SIG-M5 (cell line): ENCODE results near the gene HTT-AS.
A peak's percentile ranks its signal among the peaks of the same experiment; 100 is the strongest.

ENCODE experiments used
- DNase-seq: peaks from one replicate; lab custom pipeline; 2025; lab: John Stamatoyannopoulos, UW

The HTT-AS gene

GRCh38 chr4:3087115-3087797 is 12.9 kb upstream of the HTT-AS start:
- DNase-seq, result no peak

DNA sequence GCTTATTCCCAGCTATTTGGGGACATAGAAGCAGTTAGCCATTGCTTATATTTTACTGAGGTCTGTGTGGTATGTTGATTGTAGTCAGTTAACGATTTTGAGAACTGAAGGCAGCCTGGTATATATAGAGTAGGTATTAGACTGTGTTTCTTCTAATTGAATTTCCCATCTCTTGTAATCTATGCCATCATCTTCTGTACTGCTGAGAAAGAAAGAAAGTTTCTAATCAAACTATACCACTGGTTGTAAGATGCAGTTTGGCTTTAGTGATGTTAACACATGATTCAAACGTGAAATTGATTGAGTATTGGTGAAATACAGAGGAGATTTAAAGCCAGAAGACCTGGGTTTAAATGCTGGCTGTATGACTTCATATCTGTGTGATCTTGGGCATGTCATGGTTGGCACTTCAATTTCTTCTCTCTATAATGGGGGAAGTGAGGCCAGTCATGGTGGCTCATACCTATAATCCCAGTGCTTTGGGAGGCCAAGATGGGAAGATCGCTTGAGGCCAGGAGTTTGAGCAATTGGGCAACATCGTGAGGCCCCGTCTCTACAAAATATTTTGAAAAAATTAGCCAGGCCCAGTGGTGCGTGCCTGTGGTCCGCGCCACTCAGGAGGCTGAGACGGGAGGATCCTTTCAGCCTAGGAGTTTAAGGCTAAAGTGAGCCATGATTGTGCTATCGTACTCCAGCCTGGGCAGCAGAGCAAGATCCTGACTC is 11.8 kb upstream of the HTT-AS start:
- DNase-seq, result no peak

DNA sequence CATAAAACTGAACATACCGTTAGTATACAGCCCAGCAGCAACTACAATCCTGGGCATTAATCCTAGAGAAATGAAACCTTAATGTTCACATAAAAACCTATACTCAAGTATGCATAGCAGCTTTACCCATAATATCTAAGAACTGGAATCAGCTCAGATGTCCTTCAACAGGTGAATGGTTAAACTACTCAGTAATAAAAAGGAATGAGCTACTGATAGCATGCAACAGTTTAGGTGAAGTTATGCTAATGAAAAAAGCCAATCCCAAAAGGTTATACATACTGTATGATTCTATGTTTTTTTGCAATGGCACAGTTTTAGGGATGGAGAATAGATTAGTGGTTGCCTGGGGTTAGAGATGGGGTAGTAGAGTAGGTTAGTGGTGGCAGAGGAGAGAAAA is 9.4 kb upstream of the HTT-AS start:
- no peak for DNase-seq

DNA sequence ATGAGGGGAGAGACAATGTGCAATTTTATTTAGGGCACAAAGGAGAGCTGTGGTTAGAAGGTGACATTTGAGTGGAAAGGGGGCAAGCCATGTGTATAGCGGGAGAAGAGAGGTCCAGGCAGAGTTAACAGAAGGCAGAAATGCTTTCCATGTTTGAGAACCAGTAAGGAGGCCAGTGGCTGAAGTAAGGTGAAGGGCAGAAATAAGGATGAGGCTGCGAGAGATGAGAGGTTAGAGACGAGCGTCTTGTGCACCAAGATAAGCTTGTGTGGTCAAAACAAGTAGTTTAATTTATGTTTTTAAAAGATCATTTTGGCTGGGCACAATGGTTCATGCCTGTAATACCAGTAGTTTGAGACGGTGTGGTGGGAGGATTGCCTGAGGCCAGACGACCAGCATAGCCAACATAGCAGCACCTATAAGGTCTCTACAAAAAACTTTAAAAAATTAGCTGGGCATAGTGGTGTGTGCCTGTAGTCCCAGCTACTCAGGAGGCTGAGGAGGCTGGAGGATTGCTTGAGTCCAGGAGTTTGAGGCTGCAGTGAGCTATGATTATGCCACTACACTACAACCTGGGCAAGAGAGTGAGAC is 8.7 kb upstream of the HTT-AS start:
- DNase-seq, result no peak

DNA sequence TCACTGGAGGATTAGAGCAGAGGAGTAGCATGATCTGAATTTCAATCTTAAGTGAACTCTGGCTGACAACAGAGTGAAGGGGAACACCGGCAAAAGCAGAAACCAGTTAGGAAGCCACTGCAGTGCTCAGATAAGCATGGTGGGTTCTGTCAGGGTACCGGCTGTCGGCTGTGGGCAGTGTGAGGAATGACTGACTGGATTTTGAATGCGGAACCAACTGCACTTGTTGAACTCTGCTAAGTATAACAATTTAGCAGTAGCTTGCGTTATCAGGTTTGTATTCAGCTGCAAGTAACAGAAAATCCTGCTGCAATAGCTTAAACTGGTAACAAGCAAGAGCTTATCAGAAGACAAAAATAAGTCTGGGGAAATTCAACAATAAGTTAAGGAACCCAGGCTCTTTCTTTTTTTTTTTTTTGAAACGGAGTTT is 5.4 kb upstream of the HTT-AS start:
- DNase-seq, result no peak

DNA sequence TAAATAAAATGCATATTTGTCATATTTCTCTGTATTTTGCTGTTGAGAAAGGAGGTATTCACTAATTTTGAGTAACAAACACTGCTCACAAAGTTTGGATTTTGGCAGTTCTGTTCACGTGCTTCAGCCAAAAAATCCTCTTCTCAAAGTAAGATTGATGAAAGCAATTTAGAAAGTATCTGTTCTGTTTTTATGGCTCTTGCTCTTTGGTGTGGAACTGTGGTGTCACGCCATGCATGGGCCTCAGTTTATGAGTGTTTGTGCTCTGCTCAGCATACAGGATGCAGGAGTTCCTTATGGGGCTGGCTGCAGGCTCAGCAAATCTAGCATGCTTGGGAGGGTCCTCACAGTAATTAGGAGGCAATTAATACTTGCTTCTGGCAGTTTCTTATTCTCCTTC is 3.5 kb upstream of the HTT-AS start:
- no peak for DNase-seq

GRCh38 chr4:3075652-3075981 is 1.3 kb upstream of the HTT-AS start:
- no peak for DNase-seq

DNA sequence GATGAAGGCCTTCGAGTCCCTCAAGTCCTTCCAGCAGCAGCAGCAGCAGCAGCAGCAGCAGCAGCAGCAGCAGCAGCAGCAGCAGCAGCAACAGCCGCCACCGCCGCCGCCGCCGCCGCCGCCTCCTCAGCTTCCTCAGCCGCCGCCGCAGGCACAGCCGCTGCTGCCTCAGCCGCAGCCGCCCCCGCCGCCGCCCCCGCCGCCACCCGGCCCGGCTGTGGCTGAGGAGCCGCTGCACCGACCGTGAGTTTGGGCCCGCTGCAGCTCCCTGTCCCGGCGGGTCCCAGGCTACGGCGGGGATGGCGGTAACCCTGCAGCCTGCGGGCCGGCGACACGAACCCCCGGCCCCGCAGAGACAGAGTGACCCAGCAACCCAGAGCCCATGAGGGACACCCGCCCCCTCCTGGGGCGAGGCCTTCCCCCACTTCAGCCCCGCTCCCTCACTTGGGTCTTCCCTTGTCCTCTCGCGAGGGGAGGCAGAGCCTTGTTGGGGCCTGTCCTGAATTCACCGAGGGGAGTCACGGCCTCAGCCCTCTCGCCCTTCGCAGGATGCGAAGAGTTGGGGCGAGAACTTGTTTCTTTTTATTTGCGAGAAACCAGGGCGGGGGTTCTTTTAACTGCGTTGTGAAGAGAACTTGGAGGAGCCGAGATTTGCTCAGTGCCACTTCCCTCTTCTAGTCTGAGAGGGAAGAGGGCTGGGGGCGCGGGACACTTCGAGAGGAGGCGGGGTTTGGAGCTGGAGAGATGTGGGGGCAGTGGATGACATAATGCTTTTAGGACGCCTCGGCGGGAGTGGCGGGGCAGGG is 711 bp upstream of the HTT-AS start:
- DNase-seq, result peak; percentile 41

DNA sequence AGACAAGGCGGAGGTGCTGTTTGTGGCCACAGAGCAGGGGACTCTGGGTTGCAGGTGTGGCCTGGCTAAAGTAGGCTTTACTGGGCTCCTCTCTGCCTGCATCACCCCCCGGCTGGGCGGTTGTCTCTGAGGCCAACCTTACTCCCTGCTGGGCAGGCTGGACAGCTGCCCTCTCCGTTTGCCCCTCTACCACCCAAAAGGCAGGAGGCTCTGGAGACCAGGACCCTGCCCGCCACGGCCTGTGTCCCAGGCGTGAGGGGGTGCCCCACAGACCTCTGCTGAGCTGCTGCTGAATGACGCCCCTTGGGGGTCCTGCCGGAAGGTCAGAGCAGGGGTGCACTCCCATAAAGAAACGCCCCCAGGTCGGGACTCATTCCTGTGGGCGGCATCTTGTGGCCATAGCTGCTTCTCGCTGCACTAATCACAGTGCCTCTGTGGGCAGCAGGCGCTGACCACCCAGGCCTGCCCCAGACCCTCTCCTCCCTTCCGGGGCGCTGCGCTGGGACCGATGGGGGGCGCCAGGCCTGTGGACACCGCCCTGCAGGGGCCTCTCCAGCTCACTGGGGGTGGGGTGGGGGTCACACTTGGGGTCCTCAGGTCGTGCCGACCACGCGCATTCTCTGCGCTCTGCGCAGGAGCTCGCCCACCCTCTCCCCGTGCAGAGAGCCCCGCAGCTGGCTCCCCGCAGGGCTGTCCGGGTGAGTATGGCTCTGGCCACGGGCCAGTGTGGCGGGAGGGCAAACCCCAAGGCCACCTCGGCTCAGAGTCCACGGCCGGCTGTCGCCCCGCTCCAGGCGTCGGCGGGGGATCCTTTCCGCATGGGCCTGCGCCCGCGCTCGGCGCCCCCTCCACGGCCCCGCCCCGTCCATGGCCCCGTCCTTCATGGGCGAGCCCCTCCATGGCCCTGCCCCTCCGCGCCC is 920 bp downstream of the HTT-AS start:
- no peak for DNase-seq

DNA sequence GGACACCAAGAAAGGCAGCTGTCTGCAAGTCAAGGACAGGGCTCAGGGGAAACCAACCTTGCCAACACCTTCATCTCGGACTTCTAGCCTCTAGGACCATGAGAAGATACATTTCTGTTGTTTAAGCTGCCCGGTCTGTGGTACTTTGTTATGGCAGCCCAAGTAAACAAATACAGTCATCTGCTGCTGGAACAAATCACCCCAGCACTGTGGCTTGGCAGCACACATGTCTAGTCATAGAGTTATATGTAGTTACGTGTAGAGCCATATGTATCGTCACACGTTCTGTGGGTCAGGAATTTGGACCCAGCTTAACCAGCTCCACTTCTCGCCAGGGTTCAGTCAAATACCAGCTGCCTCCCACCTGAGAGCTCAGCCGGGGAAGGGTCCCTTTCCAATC is 2.5 kb downstream of the HTT-AS start:
- DNase-seq, result no peak

GRCh38 chr4:3070709-3071500 is 3.4 kb downstream of the HTT-AS start:
- DNase-seq, result no peak

DNA sequence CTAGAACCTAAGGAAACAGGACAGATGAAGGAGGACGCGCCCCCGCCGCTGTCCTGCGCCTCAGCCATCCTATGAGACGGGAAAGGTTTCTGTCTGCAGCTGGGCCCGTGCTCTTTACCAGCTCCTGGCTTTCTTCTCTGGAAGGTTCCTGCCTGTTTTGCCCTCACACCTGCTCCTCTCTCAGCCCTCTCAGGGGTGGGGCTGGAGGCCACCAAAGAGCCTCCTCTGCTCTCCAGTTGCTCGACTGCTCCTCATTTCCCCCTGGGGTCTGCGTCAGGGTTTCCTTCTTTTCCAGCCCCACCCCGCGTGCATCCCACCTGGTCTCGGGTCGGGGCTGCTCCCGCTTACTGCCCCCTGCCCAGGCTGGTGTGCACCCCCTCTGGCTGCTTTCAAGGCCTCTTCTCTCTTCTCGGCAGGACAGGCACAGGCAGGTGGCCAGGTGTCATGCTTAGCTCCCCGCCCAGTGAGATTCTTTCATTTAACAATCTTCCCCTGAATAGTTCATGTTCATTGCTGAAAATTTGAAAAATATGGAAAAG is 4.6 kb downstream of the HTT-AS start:
- no peak for DNase-seq

GRCh38 chr4:3067473-3068001 is 6.8 kb downstream of the HTT-AS start:
- no peak for DNase-seq

DNA sequence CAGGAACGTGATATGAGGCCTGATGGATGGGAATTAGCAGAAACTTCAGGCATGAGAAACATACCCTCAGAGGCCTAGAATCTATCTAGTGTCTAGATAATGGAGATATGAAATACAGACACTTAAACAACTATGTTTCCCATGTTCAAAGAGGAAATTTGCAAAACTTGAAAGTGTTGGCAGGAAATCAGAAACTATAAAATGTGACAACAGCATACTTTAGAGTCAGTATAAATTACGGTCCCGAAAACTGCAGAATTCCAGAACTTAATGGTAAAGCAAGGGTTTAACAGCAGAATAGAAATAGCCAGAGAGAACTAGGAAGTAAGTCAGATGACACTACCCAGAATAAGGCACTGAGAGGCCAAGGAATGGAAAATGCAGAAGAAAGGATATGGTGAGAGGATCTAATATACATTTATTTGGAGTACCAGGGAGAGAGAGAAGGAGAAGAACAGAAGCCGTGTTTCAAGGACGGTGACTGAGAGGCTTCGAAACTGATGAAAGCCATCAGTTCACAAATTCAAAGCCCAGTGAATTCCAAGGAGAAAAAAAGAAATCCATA is 7.4 kb downstream of the HTT-AS start:
- DNase-seq, result no peak

DNA sequence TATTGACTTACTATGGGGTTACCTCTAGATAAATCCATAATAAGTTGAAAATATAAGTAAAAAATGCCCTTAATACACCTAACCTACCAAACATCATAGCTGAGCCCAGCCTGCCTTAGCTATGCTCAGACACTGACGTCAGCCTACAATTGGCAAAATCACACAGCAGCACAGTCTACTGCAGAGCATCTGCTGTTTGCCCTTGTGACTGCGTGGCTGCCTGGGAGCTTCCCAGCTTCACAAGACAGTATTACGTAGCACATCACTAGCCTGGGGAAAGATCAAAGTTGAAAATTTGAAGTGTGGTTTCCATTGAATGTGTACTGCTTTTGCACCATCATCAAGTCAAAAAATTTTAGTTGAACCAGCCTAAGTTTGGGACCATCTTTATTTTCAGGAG is 8.8 kb downstream of the HTT-AS start:
- DNase-seq, result no peak

- DNase-seq, result peak; percentile 36
These were observed 11.9 kb downstream of the HTT-AS start for GRCh38 chr4:3062471-3062870.

DNA sequence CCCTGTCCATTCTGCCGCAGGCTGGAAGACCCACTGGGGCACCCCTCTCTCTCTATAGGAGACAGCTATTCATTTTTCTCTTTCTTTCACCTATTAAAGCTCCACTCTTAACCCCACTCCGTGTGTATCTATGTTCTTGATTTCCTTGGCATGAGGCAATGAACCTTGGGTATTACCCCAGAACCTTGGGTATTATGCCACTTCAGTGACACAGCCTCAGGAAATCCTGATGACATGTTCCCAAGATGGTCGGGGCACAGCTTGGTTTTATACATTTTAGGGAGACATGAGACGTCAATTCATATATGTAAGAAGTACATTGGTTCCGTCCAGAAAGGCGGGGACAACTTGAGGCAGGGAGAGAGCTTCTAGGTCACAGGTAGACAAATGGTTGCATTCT is 13.4 kb downstream of the HTT-AS start:
- DNase-seq, result no peak

DNA sequence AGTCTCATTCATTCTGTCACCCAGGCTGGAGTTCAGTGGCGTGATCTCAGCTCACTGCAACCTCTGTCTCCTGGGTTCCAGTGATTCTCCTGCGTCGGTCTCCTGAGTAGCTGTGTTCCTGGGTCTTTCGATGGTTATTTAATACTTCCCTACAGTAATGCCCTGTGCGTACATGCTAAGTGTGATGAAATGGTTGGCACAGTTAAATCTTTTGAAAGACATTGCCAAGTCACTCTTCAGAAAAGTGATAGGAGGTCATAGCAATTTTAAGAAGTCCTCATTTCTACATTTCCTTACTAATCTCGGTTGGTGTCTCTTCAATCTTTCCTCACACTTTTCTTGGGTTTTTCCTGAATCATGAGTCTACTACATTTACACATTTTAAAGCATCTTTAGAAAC is 14.4 kb downstream of the HTT-AS start:
- no peak for DNase-seq

DNA sequence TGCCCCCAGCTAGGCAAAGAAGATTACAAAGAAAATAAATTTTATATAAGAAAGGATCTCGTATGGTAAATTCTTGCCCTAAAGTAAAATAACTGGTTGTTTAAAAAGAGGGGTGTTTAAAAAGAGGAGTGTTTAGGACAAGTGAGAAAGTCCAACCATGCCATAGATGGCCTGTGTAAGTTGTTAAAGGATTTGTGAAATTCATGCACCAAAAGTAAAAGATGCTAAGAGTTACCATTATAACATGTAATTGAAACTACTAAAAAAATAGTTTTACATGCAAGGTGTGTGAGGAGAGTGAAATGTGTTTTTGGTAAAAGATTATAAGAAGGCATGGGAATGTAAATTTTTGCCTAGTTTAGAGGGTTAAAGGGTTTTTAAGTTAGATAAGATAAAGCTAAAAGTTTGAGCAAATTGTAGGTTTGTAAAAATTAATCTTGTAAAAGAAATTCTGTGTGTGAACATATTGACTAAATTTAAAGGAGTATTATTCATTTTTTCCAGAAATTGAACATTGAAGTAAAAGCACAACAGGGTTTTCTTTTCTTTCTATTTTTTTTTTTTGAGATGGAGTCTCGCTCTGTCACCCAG is 20.1 kb downstream of the HTT-AS start:
- DNase-seq, result no peak
